ENCODE data around the gene TOB1.

DNA sequence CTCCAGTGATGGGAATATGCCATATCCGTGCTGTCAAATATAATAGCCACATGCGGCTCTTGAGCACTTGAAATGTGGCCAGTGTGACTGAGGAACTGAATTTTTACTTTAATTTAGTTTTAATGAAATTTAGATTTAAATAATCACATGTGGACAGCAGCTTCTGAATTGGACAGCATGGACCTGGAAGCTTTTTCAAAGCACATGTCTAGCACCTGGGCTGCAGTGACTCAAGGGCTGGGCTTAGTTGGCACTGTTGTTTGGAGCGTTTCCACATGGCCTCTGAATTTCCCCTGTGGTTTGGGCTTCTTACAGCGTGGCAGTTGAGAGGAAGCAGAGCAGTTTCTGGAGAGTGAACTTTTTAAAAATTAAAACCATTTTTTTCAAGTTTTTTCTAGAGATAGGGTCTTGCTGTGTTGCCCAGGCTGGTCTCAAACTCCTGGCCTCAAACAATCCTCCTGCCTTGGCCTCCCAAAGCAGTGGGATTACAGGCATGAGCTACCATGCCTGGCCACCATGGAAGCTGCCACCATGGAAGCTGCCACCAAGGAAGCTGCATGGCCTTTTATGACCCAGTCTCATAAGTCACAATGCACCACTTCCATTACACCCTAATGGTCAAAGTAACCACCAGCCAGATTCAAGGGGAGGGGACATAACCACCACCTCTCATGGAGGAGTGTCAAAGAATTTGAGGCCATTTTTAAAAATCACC is 6.7 kb upstream of the TOB1 start:
- TF ChIP-seq, protein P1, sequence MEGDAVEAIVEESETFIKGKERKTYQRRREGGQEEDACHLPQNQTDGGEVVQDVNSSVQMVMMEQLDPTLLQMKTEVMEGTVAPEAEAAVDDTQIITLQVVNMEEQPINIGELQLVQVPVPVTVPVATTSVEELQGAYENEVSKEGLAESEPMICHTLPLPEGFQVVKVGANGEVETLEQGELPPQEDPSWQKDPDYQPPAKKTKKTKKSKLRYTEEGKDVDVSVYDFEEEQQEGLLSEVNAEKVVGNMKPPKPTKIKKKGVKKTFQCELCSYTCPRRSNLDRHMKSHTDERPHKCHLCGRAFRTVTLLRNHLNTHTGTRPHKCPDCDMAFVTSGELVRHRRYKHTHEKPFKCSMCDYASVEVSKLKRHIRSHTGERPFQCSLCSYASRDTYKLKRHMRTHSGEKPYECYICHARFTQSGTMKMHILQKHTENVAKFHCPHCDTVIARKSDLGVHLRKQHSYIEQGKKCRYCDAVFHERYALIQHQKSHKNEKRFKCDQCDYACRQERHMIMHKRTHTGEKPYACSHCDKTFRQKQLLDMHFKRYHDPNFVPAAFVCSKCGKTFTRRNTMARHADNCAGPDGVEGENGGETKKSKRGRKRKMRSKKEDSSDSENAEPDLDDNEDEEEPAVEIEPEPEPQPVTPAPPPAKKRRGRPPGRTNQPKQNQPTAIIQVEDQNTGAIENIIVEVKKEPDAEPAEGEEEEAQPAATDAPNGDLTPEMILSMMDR (conservative IDR thresholded peaks at IDR 0.05; ENCODE audit: low read depth, low read length), result no peak
- TF ChIP-seq POLR2A (IDR thresholded peaks at IDR 0.05; ENCODE audit: low read depth, low read length) (no peak), MAZ (IDR thresholded peaks at IDR 0.05; ENCODE audit: borderline replicate concordance, low read depth, low read length) (no peak), RAD21 (IDR thresholded peaks at IDR 0.05; ENCODE audit: low read length) (no peak), RFX5 (IDR thresholded peaks at IDR 0.05; ENCODE audit: low read depth, low read length) (no peak)
- TF ChIP-seq, protein P2, sequence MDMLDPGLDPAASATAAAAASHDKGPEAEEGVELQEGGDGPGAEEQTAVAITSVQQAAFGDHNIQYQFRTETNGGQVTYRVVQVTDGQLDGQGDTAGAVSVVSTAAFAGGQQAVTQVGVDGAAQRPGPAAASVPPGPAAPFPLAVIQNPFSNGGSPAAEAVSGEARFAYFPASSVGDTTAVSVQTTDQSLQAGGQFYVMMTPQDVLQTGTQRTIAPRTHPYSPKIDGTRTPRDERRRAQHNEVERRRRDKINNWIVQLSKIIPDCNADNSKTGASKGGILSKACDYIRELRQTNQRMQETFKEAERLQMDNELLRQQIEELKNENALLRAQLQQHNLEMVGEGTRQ (IDR thresholded peaks at IDR 0.05; ENCODE audit: low read depth, low read length), result no peak
- TF ChIP-seq, protein P3, sequence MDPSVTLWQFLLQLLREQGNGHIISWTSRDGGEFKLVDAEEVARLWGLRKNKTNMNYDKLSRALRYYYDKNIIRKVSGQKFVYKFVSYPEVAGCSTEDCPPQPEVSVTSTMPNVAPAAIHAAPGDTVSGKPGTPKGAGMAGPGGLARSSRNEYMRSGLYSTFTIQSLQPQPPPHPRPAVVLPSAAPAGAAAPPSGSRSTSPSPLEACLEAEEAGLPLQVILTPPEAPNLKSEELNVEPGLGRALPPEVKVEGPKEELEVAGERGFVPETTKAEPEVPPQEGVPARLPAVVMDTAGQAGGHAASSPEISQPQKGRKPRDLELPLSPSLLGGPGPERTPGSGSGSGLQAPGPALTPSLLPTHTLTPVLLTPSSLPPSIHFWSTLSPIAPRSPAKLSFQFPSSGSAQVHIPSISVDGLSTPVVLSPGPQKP (IDR thresholded peaks at IDR 0.05; ENCODE audit: borderline replicate concordance, low read depth, low read length), result no peak
